PC-3 (cell line): ENCODE data around the gene HLA-F.

Experiments
- CTCF ChIP-seq: fragments of 300-600 bp; sonication (generic); conservative IDR thresholded peaks from 2 replicates; pipeline ENCODE4 v1.5.1; 2017; ENCODE audit warnings: antibody characterized with exemption, low read depth, mild to moderate bottlenecking, low read length
- EZH2 ChIP-seq: fragments of 300-600 bp; sonication (generic); IDR thresholded peaks from one replicate; pipeline ENCODE4 v1.6.1; 2017; ENCODE audit warnings: antibody characterized with exemption, mild to moderate bottlenecking, low read length; ENCODE audit not compliant: unreplicated experiment

- TF ChIP-seq CTCF (no peak), EZH2 (no peak)
Measured at GRCh38 chr6:29747688-29748250, 24.5 kb downstream of the HLA-F start.
